HG03045 (cell line): ENCODE measurements around the gene NLGN1.

Experiments
- ATAC-seq: cut with Tn5 transposase; IDR thresholded peaks from one replicate; pipeline ENCODE4 v1.9.1; 2021; ENCODE audit warnings: mild to moderate bottlenecking, moderate library complexity; ENCODE audit not compliant: unreplicated experiment

NLGN1 gene

DNA sequence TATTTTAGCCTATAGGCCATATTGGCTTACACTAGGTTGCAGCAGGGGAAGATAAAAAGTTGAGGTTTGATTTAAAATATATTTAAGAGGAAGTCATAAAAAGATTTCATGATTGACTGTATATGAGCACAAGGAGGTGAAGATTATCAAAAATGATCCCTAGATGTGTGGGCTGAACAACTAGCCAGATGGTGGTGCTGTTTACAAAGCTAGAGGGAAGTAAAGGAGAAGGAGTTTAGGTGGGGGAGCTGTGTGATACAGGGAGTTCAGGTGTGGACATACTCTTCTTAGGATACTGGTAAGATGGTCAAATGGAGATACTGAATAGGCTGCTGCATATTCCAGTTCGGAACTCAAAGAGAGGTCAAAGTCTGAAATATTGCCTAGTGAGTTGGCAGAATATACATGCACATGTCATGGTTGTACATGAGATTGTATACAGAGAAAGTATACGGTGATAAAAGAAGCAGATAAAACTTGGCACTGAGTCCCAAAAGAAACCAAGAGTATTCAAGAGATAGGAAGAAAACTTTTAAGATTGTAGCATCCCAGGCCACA is 727.8 kb downstream of the NLGN1 start:
- no peak for ATAC-seq

DNA sequence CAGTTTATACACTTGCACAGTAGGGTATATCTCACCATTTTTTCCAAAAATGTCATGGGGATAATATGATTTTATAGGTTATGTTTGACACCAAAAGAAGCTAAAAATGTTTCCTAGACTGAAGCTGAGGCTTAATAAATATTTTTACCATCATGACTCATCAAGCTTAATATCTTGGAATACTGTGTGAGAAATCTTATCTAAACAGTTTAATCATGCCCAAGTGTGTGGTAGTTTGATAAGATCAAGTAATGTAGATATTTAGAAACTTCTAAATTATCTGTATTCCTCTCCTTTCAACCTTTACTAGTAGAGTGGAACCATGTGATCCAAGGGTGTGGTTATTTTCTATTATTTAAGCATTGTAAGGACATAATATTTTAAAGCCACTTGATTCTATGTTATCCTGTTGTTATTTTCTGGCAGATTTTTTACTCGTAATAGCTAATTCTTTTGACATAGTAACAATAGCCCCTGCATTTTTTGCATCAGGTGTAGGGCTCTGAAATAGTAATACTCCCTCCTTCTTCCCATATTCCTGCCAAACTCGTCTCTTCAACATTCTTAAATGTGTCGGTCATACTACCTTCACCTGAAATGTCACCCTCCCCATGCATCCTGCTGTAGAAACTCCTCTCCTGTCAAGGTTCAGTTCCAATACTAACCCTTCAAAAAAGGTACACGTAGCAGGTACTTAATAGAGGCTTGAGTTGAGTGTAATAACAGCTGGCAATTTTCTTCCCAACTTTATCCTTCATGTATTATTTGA is 729.6 kb downstream of the NLGN1 start:
- ATAC-seq = no peak

DNA sequence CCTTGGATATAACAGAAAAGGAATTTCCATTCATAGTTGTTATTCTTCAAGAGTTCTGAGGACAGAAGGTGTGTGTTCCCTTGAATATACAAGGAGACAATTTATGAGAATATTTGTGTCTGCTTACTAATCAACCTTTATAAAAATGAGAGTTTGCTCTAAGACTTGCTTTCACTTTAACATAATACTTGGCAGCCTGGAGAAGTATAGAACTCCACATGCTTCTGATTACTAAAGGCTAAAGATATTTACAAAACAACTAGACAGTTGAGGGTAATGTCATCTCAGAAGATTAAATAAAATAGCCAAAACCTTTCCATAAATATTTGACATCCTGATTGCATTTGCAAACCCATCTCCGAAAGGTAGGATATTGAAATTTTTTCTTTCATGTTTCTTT is 734.5 kb downstream of the NLGN1 start:
- ATAC-seq = no peak

DNA sequence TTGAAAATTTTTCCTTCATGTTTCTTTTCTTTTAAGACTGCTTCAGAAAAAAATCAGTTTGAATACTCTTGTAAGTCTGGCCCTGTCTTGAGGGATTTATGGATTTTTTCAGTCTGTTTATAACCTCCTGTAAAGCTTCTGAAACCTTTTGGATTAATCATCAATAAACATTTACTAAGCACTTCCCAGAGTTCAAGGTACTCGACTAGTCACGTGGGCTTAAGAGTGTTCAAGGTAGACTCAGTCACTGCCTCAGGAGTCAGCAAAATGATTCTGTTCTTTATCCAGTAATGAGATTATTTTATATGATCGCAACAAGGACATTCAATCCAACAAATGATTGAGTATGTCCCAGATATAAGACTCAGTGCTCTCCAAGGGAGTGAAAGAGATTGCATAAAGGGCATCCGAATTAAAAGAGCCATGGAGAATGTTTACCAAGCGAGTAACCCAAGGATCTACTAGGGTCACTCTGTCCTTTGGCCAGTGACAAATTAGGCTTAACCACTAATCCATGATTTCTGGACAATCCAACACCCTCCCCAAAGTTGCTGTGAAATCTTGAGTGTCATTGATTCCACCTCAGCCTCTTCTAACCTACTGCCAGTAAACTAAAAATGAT is 735.0 kb downstream of the NLGN1 start:
- no peak for ATAC-seq

DNA sequence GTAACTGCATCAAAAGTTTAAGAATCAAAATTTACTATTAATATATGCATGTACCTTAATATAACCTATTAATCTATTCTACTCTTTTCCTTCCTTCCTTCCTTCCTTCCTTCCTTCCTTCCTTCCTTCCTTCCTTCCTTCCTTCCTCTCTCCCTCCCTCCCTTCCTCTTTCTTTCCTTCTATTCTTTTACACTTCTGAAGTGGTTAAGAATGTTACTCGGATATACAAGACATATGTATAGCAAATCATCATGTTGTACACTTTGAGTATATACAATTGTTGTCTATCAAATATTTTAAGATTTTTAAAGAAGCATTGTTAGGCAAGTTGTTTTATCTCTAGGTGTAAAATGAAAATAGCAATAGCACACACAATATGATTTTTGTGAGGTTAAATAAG is 748.5 kb downstream of the NLGN1 start:
- ATAC-seq = no peak

DNA sequence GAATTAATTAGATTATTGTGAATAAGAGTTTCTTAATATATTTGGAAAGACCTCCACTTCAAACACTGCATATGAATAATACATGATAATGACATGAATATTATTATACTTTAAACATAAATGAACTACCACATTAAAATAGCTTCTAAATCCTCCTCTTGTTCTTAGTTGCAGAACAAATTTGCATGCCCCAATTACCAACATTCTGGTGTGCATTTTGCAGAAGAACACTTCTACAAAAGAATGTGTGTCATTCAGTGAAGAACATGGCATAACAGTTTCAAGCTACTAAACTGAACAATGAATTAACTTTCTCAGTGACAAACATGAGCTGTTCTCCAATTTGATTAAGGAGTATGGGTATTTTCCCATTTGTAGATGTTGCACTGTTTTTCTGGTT is 750.3 kb downstream of the NLGN1 start:
- no peak for ATAC-seq

DNA sequence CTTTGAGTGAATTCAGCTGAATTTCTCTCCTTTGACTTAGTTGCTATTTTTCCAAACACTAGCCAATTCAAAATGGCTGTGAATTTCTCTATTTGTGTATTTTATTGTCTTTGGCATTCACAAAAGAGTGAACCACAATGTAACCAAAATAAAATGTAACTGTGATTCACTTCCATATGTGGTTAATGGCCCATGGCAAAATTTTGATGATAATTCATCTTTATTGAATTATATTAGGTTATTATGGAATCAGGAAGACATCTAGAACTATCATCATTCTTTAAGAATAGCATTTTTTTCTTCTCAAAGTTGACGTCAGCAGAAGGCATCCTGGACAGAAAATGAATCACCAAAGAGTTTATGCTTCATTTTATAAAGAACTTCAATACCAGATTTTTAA is 756.3 kb downstream of the NLGN1 start:
- ATAC-seq = no peak

DNA sequence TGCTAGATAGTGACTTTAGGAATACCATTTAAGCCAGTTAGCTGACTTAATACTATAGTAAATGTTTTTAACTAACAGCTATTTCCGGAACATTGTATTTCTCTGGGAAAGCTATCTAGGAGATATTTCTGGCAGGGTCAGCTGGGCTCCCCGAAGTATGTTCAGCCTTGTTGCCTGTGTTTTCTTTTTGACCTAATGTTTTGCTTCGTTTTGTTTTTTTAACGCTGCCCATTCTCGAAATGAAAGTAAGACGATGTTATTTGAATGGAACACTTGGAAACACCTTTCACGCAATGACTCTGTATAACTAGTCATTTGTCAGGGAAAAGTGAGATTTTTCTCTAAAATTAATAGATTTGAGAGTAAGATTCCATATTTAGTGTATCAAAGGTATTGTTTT is 758.7 kb downstream of the NLGN1 start:
- ATAC-seq = no peak

DNA sequence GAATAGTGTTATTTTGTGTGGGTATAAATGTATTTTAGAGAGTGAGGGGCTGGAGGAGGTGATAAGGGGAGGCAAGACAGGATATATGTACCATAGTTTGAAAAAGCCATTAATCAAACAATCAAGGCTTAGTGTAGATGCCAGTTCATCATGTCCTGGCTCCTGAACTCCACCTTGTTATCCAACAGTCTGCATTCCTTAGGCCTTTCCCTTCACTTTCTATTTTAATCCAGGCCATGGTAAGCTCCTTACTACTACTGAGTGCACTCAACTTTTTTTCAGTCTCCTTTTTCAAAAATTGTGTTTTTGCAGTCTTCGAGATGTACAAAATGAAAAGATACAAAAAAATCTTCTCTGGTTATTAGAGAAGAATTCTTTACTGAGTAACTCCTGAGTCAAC is 761.1 kb downstream of the NLGN1 start:
- ATAC-seq = no peak

DNA sequence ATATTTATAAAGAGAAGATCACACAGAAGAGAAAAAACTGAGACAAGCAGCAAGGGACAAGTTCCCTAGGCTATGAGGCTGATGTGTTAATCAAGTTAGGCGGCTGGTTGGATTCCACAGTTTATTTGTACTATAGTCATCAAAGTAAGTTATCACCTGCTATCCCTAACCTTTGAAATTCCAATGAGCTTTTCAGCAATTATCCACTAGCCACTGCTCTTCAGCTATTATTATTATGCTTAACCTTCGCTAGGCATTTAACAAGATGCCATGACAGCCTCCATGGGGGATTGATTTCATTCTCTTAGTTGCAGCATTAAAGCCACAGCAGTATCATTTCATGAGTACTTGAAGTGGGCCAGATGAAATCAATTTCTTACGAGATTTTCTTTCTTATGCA is 762.1 kb downstream of the NLGN1 start:
- ATAC-seq = no peak

DNA sequence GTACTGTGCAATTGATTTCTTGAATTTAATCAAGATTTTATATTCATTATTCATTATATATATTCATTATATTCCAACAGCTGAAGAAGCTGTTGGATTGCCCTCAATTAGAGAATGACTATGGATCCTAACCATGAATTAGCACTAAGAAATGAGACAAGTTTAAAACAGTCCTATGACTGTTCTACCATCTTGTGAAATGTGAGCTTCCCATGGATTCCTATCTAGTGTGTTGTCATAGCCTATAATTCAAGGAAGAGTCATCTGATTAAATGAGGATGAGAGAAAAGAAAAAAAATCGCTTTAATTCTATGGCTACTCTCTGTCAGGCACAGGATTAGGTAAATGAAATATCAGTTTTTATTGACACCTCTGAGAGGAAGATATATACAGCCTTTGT is 765.0 kb downstream of the NLGN1 start:
- no peak for ATAC-seq

DNA sequence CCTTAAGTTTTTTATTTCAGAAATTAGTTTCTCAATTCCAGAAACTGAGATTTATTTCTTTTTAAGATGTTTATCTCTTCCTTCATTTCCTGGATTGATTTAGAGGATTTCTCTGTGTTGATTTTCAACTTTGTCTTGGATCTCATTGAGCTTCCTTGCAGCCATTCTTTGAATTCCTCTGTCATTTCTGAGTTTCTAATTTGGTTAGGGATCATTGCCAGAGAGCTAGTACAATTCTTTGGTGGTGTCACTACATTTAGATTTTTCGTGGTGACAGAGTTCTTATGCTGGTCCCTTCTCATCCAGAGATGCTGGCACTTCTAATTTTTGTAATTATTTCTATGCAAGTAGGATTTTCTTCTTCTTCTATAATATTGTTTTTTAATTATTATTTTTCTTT is 770.5 kb downstream of the NLGN1 start:
- no peak for ATAC-seq

DNA sequence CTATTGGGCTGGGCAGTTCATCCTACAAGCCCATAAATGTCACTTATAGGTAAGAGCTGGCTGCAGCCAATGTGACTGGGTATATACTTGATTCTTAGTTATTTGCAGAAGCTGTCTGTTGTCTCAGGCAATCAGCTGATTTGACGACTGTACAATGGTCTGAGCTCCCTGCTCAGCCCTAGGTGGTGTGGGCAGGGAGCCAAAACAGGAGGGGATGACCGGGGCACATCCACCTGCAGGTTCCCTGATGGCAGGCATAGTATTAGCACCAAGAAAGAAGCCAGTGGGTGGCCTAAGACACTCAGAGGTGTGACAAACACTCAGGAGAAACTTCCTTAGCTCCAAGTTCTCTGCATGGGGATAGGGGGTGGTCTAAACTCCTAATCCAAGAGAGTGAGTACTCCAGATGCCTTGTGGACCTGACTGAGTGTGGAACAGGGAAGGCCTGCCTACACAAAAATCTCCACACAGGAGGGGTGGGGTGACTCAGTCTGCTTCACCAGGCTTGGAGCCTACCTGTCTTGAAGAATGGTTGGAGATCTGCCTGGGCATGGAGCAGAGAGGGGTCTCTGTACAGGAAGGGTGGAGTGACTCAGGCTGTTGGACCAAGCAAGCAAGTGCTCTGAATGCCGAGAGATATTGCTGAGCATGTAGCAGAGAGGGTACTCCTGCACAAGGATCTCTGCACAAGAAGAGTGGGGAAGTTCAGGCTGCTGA is 771.2 kb downstream of the NLGN1 start:
- ATAC-seq = no peak

DNA sequence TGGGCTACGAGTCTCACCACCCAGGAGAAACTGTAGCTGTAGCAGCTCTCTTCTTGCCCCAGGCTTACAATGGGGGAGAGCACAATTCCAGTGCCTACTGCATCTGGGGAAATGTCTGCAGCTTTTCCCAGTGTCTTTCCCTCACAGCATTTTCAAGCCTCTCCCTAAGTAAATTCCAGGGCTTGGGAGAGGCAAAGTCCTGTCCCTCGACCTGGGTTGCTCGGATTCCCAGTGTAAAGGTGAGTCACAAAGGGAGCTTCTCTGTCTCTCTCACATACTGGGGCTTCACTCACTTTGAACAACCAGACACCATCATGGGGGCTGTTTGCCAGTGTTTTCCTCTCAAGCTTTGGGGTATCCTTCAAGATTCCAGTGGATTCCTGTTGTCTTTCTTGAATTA is 772.2 kb downstream of the NLGN1 start:
- ATAC-seq = no peak

DNA sequence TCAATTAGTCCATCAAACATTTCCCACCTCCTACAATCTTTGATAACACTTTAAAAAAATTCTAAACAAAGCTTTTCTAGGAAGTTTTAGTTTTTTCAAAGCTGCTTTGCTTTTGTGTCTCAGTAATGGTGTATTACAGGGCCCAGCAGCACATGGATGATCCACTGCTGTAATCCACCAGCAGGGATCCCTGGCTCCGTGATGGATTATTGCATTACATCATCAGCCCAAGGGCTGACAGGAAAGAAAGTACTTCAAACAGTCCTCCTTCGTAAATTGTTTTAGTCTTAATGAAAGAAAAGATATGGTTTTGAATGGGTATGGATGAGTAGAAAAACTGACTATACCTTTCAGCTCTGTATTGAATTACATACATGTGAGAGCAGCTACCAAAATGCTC is 772.7 kb downstream of the NLGN1 start:
- no peak for ATAC-seq

DNA sequence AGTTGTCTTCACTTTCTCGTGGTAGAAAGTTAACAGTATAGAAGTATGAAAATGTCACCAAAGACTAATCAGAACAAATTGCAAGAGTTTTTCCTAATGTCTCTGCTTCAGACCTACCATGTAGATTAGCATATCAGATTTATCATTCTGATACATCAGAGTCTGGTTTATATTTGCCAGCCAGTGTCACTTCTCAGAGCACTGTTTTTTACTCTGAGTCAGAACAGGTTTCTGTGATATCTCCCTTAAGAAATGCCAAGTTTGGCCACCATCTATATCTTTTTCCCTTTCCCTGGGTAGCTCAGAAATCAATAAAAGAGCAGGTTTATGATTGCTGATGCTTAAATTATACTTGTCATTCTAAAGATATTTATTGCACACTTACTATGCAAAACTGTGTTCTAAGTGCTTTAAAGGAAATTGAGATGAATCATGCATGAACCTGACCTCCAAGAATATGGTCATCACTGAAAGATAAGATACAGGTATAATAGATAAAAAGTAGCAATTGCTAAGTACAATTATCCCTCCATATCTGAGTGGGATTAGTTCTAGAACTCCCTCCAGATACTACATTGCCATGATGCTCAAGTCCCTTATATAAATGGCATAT is 788.9 kb downstream of the NLGN1 start:
- ATAC-seq = no peak

DNA sequence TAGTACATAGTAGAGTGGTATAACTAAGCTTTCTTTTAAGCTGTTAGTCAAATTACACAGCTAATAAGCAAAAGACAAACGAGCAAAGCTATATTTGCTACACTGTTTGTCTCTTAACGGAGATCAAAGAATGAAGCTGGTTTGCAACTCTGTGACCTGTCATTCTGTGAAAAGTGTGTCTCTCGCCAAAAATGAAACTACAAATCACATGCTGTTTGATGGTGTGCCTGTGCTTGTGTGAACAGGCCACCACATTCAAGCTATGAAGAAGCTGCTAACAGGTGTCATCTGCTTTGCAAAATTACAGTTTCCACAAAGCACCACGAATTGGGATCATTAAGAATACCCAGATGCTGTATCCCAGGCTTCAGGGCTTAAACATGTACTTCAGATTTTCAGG is 793.8 kb downstream of the NLGN1 start:
- no peak for ATAC-seq

DNA sequence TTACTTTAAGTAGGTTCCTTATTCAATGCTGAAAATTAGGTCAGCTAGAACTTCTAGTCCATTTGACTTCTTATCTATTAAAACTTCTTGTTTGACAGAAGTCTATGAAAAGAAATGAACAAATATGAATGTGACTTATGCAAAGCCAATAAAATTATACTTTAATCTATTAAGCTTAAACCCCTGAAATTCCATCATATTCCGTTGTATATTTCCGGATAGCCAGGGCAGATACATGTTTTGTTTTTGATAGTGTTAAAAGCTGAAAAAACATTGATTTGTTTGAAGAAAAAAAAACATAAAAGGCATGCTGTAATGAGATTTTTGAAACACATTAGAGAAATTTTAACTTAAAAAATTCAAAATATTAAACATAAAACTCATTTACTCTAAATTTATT is 794.4 kb downstream of the NLGN1 start:
- no peak for ATAC-seq

DNA sequence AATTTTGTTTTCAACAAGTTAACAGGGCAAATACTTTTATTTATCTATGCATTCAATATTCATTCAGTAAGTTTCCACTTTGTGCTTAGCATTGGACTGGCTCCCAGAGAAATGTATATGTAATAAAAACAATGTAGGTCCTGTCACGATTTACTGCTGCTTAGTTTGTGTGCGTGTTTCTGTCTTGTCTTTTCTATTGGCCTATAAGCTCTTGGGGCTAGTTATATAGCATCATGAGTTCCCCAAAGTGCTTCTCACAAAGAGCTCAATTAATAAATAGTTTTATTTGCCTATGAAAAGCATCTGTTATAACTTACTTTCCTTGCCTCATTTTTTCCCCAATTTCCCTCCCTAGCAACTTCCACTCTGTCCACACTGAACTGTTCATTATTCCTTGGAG is 794.9 kb downstream of the NLGN1 start:
- ATAC-seq = no peak

DNA sequence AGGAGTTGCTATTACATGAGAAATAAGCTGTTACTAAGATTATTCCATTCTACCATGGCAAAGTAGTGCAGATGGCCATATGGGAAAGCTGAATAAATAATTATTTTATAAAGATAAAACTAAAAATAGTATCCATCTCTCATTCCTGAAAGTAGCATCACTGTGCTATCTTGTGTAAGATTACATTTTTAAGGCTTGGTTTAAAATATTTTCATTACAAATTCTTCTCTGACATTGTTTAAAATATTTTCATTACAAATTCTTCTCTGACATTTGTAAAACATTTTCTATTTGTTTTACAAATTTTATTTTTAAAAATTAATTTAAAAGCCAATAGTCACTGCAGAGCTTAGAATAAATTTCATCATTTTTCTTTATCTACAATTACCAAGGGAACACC is 796.1 kb downstream of the NLGN1 start:
- ATAC-seq = no peak

DNA sequence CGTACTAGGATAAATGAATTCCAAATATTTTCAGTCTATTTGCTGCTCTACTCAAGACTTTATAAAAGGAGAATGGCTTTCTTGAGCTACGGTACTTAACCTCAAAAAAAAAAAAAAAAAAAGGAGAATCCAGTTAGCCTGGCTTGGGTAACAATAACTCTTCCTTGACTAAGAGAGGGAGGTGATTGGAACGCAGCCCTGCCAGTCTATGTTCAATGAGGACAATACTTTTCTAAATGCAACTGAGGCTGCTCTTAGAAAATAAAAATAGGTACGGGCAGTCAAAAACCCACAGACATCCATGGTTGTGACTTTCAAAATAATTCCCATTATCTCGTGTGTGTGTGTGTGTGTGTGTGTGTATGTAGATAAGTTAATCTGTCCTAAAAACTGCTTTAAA is 799.9 kb downstream of the NLGN1 start:
- no peak for ATAC-seq

DNA sequence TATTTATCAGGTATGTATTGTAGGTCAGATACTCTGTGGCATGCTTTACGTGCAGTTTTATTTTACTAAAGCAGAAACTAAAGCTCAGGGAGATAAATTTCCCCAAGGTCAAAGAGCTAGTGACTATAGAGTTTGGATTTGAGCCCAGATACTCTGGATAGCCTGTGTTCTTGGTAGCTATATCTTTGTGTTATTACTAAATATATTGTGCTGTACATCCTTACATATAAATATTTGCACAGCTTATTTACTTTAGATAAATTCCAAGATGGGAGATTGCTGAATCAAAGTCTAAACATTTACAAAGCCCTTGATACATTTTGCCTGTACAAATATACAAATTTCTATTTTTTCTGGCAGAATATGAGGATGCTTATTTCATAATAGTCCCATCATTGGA is 800.7 kb downstream of the NLGN1 start:
- no peak for ATAC-seq
